GM21528 (cell line): Measurements from ENCODE around the gene PTPN7.

ENCODE experiments used
- ATAC-seq: cut with Tn5 transposase; IDR thresholded peaks from one replicate; pipeline ENCODE4 v1.9.1; 2021; ENCODE audit warnings: mild to moderate bottlenecking, moderate library complexity; ENCODE audit not compliant: unreplicated experiment, low FRiP score

PTPN7 gene

DNA sequence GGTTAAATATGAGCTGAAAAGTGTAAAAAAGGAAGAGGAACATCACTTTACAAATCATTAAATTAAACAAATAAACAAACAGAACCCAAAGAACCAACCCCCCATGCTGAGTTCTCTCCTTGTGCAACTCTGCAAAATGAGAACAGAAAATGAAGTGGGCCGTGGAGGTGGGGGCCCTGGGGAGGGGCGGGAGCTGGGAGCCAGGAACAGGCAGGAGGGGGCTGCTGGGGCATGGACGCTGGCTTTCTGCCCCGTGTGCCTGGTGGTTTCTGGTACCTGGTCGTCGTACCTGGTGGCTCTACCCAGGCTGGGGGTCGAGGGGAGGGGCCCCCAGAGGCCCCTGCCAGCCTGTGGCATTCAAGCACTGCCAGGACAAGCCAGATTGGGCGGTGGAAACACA lies 26.9 kb downstream of the PTPN7 start:
- ATAC-seq, result no peak

DNA sequence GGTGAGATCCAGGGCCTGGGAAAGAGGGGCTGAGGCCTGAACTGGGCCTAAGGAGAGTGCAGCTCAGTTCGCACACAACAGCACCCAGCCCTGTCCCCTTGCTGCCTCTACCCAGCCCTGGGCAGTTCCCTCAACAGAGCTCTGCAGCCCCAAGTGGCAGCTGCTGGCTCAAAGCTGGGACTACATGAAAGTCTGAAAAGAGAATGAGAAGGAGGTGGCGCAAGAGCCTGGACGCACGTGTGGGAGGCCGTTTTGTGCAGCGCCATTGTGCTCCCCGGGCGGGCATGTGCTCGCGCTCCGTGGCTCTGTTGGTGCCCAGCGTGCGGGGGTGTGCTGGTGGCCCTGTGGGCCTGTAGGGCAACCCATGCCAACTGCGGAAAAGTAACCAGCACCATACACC lies 27.4 kb downstream of the PTPN7 start:
- ATAC-seq, result no peak

DNA sequence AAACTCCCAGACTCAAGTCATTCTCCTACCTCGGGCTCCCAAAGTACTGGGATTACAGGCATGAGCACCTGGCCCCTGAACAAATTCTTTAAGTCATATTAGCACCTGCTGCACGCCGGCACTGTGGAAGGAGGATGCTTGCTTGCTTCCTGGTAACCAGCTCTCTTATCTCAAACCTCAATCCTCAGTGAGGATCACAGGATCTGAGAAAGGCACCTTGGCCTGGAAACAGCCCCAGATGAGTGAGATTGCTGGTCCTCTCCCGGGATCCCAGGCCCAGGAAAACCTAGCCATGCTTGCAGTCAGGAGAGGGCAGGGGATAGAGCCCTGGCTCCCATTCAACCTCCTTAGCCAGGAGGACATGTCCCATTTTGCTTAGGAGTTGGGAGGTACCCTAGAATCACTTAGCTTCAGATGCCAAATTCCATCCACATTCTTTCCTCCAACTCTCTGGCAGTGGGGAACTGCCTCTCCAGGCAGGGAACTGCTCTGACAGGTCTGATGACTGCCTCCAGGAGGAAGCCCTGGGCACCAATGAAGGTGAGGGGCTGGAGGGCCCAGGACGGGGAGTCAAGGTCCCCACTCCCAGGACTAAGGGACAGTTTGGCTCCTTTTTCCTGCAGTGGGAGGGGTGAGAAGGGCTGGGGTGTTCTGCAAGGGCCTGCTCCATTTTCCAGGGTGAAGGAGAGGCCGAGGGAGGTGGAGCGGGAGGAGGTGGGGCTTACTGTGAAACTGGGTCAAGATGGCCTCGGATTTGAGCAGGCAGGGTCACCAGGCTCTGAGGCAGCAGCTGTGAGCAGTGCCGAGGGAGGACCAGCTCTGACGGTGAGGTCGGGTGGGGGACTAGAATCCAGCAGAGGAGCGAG lies 28.2 kb downstream of the PTPN7 start:
- ATAC-seq, result no peak

DNA sequence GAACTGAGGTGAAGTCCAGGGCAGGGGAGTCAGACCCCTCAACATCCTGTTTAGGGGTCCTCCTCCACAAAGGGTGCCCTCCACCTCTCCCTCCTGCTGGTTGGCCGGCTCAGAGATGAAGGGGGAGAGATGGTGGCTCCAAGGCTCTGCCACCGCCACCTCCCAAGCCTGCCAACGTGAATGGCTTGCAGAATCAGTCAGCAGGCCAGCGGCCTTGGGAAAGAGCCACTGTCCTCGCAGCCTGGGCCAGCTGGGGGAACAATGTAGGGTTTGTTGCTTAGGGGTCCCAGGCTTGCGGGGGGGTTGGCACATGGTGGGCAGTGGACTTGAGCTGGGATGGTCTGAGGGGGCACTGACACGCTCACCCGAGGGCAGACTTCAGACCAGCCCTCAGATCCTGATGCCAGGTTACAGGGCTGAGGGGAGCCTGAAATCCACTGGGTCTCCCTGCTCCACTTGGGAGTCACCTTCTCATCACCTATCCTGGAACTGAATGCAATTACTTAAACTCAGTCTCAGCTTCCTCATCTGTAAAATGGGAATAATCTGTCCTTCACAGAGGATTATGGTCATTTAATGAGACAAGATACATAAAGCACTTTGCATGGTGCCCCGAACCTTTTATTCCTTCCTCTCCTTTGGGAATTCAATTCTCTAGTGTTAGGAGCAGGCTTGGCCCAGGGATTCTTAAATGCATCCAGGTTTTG lies 29.4 kb downstream of the PTPN7 start:
- no peak for ATAC-seq

DNA sequence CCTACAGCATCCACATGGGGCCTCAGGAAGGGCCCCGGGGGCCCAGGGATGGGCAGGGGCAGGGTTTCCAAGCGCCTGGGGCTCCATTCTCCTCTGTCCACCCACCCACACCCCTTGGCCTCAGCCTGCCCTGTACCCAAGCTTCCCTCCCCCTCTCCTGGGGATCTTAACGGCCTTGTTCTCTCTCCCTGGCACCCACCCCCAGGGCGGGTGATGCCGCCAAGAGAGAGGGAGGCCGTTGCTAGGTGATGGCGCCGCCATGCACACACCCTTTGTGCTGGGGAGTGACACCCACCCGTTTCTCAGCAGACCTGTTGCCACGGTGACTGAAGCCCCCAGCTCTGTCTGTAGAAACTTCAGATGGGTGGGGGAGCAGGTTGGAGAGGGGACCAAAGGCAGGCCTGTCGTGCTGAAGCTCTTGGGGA lies 30.1 kb downstream of the PTPN7 start:
- no peak for ATAC-seq

DNA sequence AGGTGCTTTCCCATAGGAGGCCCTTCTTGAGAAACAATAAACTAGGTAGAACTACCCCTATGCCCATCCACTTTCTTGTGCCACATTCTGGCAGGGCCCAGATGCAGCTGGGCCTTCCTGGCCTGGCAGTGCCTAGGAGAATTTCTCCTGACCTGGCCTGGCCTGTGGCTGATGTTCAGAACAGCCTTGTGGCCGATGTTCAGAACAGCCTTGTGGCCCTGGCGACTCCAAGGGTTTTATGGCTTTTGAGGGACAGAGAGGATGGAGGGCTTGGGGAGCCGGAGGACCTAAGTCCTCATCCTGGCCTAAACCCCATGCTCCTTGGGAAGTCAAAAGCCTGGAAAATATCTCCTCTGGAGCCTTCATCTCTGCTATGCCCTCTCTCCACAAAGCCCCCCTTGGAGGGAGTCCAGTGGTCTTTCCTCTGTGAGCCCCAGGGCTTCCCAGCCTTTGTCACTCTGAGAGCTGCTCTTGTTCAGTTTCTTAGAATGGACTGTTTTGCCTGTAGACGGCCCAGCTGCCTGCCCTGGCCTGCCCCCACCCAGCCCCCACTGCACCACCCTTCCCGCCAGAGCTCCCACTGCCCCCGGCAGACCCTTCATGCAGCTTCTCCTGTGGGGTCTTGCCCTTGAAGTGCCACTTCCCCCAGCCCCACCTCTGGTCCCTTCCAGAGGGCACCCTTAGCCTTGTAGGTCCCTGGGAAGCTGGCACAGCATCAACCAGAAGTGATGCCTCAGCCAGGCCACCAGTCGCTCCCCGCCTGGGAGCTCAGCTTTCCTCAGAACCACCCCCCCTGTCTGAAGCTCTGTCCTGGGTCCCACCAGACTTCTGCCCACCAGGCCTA lies 30.7 kb downstream of the PTPN7 start:
- ATAC-seq, result no peak

DNA sequence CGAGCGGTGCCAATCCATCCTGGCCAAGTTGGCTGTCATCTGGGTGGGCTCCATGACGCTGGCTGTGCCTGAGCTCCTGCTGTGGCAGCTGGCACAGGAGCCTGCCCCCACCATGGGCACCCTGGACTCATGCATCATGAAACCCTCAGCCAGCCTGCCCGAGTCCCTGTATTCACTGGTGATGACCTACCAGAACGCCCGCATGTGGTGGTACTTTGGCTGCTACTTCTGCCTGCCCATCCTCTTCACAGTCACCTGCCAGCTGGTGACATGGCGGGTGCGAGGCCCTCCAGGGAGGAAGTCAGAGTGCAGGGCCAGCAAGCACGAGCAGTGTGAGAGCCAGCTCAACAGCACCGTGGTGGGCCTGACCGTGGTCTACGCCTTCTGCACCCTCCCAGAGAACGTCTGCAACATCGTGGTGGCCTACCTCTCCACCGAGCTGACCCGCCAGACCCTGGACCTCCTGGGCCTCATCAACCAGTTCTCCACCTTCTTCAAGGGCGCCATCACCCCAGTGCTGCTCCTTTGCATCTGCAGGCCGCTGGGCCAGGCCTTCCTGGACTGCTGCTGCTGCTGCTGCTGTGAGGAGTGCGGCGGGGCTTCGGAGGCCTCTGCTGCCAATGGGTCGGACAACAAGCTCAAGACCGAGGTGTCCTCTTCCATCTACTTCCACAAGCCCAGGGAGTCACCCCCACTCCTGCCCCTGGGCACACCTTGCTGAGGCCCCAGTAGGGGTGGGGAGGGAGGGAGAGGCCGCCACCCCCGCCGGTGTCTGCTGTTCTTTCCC lies 32.4 kb downstream of the PTPN7 start:
- ATAC-seq, result no peak

DNA sequence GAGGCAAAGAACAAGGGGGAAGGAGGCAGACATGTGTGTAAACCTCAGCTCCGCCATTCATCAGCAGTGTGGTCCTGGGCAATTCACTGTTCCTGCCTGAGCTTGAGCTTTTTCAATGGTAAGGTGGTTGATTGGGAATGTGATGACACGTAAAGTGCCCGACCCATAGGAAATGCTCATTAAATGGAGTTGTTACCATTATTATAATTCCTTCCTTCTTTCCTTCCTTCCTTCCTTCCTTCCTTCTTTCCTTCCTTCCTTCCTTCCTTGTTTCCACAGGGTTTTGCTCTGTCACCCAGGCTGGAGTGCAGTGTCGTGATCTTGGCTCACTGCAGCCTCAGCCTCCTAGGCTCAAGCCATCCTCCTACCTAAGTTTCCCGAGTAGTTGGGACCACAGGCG lies 33.3 kb downstream of the PTPN7 start:
- no peak for ATAC-seq

DNA sequence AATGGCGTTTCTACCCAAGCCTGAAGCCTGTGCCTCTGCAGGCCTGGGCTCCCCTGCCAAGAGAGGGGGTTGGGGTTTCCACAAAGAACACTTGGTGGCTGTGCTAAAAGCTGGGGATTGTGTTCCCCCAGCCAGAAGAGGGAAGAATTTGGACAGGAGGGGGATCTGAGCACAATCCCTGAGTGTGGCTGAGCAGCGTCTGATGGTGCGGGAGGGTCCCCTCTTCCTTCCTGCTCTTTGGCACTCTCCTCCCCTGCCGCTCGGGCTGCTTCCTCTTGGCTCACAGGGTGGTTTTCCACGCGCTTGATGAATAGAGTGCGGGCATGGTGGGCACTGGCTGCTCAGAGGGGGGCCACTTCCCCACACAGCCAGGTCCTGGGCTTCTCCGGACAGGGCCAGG lies 34.0 kb downstream of the PTPN7 start:
- no peak for ATAC-seq

DNA sequence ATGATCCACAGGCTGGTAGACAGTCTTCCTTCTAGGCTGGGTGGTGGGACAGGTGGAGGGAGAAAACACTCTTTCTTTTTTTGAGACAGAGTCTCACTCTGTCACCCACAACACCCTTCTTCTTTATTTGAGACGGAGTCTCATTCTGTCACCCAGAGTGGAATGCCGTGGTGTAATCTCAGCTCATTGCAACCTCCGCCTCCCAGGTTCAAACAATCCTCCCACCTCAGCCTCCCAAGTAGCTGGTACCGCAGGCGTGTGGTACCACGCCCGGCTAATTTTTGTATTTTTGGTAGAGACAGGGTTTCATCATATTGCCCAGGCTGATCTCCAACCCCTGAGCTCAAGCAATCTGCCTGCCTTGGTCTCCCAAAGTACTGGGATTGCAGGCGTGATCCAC lies 34.8 kb downstream of the PTPN7 start:
- ATAC-seq, result no peak

DNA sequence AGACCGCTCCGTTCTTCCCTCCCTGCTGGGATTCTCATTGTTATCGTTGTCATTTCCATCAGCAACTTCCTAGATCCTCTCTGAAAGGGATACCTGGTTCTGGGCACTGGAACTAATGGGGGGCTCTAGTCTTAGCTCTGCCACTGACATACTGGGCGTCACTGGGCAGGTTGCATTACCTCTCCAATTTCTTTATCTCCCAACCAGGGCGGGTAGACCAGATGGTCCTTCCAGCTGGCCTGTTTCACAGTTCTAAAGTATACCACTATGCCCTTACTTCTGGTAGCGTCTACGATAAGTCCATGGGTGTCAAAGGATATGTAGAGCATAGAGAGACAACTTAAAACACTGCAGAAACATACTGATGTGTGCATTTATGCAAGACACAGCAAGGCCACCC lies 36.3 kb downstream of the PTPN7 start:
- ATAC-seq, result no peak

DNA sequence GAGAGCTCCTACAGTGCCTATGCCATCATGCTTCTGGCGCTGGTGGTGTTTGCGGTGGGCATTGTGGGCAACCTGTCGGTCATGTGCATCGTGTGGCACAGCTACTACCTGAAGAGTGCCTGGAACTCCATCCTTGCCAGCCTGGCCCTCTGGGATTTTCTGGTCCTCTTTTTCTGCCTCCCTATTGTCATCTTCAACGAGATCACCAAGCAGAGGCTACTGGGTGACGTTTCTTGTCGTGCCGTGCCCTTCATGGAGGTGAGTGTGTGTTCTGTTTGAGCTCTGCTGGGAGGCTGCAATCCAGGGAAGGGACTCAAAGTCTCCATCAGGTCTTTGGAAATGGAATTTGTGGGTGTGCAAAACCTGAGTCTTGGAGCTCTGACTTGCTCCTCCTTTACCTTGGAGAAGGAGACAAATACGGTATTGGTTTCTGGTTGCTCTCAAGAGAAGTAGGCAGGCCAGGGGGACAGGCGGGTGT lies 37.0 kb downstream of the PTPN7 start:
- no peak for ATAC-seq

DNA sequence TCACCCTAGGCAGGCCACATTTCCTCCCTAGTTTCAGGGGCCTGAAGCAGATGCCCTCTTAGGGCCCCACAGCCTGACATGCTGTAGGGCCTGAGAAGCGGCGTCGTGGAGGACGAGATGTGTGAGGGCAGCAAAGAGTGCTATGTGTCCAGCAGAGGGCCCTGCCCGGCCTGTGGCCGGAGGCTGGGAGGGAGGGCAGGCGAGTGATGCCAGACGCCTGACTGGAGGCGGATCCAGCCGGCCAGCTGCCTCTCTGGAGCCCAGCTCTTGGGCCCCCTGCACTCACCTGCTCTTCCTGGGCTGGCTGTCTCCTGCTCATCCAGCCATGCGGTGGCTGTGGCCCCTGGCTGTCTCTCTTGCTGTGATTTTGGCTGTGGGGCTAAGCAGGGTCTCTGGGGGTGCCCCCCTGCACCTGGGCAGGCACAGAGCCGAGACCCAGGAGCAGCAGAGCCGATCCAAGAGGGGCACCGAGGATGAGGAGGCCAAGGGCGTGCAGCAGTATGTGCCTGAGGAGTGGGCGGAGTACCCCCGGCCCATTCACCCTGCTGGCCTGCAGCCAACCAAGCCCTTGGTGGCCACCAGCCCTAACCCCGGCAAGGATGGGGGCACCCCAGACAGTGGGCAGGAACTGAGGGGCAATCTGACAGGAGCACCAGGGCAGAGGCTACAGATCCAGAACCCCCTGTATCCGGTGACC lies 37.6 kb downstream of the PTPN7 start, which contains the start of gene GPR37L1:
TSS of gene GPR37L1 (plus strand) at position 279 of the 697 bp plus-strand sequence. CDS start at position 326, 47 bp downstream.
- no peak for ATAC-seq

DNA sequence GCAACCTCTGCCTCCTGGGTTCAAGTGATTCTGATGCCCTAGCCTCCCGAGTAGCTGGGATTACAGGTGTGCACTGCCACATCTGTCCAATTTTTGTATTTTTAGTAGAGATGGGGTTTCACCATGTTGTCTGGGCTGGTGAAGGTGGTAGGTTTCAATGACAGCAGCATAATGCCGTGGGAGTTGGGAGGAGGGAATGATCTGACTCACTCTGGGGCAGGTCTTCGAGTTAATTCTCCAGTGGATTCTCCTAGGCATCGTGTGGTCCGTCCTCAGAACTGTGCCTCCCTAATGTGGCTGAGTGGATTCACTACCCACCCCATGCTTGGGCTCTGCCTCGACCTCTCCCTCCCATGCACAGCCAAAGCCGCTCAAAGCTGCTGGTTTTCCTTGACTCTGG lies 39.4 kb downstream of the PTPN7 start:
- no peak for ATAC-seq

DNA sequence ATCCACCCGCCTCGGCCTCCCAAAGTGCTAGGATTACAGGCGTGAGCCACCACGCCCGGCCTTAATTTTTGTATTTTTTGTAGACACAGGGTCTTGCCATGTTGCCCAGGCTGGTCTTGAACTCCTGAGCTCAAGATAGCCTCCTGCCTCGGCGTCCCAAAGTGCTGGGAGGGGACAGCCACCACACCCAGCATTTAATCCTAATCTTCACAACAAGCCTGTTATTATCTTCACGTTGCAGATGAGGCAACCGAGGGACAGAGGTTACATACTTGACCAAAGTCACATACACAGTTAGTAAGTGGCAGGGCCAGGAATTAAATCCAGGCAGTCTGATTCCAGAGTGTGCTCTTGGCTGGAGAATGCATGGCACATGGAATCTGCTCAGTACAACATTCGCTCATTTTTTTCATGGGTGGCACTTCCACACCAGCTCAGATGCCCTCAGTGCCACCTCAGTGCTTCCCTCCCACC lies 42.5 kb downstream of the PTPN7 start:
- ATAC-seq, result no peak

DNA sequence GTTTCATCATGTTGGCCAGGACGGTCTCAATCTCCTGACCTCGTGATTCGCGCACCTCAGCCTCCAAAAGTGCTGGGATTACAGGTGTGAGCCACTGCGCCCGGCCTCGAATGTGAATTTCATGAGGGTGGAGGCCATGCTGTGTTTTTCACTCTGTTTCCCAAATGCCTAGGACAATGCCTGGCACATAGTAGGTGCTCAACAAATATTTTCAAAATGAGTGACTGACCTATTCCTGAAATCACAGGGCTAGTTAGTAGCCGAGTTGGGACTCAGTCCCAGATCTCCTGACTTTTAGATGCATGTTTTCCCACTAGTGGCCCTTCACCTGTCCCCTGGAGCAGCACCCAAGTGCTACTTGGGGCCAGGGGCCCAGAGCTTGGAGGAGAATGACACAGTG lies 44.1 kb downstream of the PTPN7 start:
- no peak for ATAC-seq

DNA sequence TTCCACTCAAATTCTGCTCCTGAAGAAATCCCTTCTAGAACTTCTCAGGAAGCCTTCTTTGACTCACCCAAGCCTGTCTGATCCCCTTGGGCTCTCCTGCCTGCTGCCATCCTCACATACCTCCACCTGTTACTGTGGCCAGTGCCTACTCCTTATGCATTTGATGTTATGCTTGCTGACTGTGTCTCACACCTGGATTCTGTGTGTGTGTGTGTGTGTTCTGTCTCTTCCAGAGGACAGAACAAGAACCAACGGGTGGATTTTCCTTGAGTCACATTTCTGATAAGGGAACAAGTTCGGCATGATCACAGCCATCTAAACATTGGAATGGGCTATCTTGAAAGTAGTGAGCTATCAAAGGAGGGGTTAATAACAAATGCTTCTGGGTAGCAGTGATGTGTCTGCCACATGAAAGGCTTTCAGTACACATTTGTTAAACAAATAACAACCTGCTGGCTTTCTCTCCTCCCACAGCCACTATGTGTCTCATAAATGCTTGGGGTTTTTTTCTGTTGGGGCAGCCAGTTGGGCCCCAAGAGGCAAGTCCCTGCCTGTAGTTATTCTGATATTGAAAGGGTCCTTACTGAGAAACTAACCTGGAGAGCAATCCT lies 46.6 kb downstream of the PTPN7 start:
- ATAC-seq, result no peak

DNA sequence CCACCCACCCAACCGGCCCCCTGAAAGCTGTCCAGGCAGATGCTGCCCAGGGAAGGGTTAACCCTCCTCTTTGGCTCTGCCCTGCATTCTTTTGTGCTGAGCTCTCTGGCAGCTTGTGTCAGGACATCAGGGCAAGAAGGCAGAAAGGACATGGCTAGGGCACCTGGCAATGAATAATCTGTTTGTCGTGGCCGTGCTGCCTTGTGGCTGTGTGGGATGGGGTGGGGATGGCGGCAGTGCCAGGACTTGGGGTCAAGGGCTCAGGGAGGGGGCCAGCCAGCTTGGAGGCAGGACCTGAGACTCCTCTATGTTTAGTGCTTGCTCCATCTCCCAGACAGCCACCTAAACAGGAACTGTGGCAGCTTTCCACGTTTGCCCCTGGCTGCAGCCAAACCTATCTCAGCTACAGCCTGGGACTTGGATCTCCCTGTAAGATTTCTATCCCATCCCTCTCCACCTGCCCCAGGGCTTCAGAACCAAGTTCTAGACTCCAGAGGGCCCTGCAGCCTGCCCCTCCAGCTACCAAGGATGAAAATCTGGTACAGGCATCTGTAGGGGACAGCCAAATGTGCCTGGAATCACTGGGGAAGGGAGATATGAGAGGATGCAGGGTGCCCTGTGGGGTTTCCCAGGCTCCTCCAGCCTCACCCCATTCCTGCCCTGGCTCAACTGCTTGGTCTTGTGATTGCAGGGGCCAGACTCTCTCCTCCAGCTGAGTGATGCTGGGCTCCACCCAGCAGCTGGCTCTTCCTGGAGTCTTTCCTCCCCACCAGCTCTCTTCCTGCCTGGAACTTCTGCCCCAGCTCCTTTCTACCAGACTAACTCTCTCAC lies 47.3 kb downstream of the PTPN7 start:
- no peak for ATAC-seq
